ENCODE measurements around the gene METTL8. TPM values are rescaled to one million over a fixed set of nuclear protein-coding genes. Genes with fewer than 3 reads are reported as not detected.

METTL8 gene
- polyA plus RNA-seq, 3 donors = 13.9 to 17.3 (median 16.8) TPM

DNA sequence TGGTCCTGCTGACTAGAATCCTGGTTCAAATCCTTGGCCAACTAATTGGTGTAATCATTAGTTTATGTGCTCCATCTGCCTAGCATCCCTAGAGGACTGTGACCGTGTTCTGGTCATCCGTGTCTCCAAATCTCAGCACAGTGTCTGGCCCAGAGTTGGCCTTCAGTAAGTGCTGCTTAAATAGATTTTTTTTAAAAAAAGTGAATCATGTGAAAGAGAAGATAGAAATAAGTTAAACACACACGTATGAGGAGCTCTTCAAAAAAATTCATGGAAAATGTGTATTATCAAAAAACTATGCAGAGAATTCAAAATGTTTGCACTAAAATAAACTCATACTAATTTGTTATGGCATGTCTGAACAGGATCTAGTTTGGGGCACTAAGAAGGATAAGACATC, 143.8 kb downstream of the METTL8 start:
- DNase-seq (ENCODE audit: extremely low read depth in 1 of 11, low read depth in 9 of 11, low spot score in 4 of 11) = no peak

DNA sequence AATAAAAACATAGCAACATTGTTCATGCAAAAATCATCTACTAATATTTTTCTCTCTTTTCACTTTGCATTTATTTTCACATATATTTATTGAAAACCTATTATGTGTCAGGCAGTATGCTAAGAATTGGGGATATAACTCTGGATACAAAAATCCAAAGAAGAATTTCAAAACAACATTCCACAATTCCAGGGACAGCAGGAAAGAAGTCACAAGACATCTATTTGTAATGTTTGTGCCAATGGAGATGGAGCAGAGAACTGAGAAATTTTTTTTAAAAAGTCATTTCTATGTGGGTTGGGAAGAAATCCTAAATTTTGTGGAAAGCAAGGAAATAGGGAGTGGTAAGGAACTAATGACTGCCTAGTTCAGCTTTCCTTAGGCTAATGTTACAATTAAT, 144.5 kb downstream of the METTL8 start:
- DNase-seq (ENCODE audit: extremely low read depth in 1 of 11, low read depth in 9 of 11, low spot score in 4 of 11) = no peak

DNA sequence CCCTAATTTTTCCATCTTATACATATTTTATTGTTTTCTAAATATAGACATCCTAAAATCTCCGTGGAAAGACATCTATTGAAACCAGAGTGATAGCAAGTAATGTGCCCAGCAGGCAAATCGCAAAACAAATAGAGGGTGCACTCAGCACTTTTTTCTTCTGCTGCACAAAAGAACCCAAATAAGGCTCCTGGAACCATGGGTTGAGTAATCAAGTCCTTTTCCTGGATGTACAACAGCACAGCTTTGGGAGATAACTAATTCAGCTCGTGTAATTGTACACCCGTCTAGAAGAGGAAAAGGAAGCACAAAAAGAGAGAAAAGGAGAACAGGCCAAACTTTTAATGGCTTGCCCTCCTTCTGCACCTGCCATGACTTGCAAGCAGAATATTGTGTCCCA, 146.2 kb downstream of the METTL8 start:
- no peak for DNase-seq (ENCODE audit: extremely low read depth in 1 of 11, low read depth in 9 of 11, low spot score in 4 of 11)

DNA sequence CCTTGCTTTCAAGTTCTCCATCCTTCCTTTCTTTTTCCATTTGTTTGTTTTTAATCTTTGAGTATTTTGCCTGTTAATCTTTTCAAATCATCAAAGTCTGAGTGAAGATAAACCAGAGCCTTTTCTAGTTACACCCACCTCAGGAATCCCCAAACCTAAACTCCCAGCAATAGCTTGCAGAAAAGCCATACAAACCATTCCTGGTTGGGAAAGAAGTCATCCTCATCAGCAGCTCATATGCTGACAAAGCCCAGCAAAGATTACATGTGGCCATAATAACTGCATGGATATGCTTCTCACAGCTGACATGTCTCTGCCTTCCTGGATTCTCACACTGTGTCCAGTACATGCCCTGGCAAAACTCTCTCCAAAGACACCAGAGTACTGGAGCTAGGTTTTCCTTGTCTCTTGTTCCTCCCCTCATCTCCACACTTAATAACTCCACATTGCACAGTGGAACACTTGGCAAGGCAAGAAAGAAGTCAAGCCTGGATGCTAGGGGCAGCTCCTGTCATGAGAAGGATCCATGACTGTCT, 146.7 kb downstream of the METTL8 start:
- no peak for DNase-seq (ENCODE audit: extremely low read depth in 1 of 11, low read depth in 9 of 11, low spot score in 4 of 11)

DNA sequence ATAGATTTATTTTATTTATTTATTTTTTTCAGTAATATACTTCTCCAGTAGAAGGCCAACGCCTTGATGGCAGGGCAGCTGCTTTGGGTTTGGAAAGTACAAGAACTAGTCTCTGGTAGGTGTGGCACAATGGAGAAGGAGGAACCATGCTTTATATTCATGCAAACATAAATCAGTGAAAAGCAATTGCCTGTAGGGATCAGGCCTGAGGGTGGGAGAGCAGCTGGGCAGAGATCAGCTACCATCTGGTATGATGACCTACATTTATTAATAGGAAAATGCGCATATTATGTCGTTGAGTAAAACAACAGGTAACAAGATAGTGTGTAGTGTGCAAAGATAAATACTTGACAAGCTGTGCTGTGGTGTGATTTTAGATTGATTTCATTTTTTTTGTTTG, 152.7 kb downstream of the METTL8 start:
- DNase-seq (ENCODE audit: extremely low read depth in 1 of 11, low read depth in 9 of 11, low spot score in 4 of 11) = no peak

DNA sequence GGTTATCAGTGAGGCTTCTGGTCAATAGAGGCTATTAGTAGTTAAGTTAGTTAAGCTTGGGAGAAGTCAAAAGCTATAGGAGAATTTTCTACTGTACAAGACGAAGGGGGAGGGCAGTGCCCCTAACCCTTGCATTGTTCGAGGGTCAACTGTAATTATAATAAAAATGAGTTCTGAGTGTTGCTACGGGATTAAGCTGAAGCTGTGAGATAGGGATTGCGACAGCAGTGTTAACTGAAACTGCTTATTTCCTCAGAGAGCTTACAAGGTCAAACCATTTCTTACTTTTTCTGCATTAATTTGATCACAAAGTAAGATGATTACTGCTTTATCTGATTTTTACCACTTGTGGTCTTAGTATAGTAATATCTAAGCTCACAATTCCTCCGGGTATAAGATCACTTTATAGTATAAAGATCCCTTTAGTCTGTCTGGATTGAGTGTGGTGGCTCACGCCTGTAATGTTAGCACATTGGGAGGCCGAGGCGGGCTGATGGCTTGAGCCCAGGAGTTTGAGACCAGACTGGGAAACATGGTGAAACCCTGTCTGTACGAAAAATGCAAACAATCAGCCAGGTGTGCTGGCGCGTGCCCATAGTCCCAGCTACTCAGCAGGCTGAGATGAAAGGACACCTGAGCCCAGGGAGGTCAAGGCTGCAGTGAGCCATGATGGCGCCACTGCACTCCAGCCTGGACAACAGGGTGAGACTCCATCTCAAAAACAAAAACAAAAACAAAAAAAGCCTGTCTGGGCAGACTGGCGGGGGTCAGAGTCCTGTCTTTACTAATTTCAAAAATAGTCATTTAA, 153.6 kb downstream of the METTL8 start:
- DNase-seq (ENCODE audit: extremely low read depth in 1 of 11, low read depth in 9 of 11, low spot score in 4 of 11) = no peak

DNA sequence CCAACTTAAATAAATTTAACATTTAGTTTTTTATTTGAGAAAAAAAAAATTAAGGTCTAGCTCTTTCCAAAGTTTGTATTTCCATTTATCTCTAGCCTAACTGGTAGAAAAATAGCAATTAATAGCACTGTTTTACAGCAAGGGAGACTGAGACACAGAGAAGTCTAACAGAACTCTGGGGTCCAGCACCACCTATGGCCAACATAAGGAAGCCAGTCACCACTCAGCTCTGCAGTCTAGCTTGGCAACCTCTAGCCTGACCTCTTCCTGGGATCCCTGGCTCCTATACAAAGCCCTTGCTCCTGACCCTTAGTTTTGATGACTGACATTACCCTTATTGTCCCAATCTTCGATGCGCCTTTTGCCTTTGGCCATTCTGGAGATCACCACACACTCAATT, 159.0 kb downstream of the METTL8 start:
- DNase-seq (ENCODE audit: extremely low read depth in 1 of 11, low read depth in 9 of 11, low spot score in 4 of 11) = no peak

DNA sequence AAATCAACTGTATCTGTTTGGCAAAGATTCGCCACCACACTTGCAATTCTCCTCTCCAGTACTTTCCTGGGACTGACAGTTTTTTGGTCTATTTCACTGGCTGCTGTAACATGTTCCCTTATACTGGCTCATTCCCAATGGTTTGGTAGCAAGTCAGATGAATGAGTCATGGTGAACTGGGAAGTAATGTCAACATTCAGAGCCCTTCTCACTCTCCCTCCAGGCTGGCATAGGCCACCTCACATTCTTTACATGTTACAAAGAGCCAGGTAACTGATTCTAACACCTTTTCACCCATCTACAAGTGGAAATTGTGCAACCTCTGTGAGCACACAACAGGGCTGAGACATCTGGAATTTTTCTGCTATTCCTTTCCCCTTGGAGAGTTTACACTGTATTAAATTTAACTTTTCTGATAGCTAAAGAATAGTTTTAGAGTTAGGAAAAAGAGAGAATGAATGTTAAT, 161.8 kb downstream of the METTL8 start:
- no peak for DNase-seq (ENCODE audit: extremely low read depth in 1 of 11, low read depth in 9 of 11, low spot score in 4 of 11)

DNA sequence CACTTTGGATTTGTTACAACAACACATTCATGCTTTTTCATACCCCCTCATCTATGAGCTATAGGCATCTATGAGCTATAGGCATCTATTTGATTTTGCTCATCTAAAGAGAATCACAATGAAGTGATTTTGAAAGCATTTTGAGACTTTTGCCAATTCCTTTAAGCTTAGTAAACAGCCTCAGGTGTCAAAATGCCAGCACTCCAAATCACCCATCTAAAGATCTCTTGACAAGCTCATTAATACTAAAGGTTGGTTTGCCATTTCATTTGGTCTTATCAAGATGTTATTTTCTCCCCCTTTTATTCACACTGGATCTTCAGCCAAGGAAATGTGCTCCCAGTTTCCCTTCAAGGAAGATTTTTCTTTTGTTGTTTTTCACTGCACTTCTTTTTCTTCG, 162.4 kb downstream of the METTL8 start:
- DNase-seq (ENCODE audit: extremely low read depth in 1 of 11, low read depth in 9 of 11, low spot score in 4 of 11) = no peak

DNA sequence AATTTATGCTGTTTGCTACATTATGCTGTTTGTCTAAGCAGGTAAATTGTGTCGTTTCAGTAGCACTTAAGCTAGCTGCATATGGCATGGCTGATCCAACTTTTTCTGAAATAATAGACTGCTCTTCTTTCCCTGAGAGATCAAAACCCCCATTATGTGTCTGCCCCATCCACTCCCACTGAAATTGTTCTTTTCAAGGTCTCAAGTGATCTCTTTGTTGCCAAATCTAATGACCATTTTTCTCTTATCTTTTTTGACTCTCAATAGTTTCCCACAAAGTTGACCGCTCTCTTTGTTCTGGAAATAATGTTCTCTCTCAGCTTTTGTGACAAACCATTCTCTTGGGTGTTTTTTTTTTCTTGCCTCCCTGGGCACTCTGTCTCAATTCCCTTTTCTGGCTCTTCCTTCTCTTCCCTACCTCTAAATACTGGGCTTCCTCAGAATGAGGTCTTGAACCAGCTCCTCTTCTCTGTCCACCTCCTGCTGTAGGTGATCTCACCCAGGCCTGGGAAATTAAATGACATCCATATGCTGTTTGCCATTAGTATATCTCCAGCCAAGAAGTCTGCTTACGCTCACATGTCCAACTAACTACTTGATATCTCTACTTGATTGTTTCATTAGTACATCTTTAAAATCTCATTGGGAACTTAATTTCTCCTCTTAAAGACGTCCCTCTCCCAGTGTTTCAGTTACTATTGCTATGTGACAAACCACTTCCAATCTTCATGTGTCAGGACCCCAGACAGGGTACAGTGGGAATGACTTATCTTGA, 165.7 kb downstream of the METTL8 start:
- no peak for DNase-seq (ENCODE audit: extremely low read depth in 1 of 11, low read depth in 9 of 11, low spot score in 4 of 11)

Other genes with a start within 250 kb of the METTL8 start
- 10 to 100 TPM; 21.7 to 31.3 (median 28.4) TPM for gene DCAF17, start 236 bp upstream of the METTL8 start, polyA plus RNA-seq (ENCODE audit: insufficient read length in 3 of 3)
- 10 to 100 TPM; 37.4 to 42.4 (median 39.2) TPM for gene CYBRD1, start 88.5 kb upstream of the METTL8 start, polyA plus RNA-seq (ENCODE audit: insufficient read length in 3 of 3)

Measured in renal cortex interstitium (tissue), 11 donors.